Fibroblast of lung (primary cell): Measurements from ENCODE around the gene TFDP2.

Experiments
- EZH2 ChIP-seq: IDR thresholded peaks from 2 replicates; pipeline ENCODE4 v1.5.1; 2012; ENCODE audit warnings: low read length, control low read depth, mild to moderate bottlenecking; ENCODE audit errors: missing control alignments
- TF ChIP-seq, protein P1 (sequence below), 2 donors: IDR thresholded peaks in 1 of 2; conservative IDR thresholded peaks in 1 of 2; 1 replicate in 1 of 2; 2 replicates in 1 of 2; pipeline ENCODE4 v1.5.1; 2011 to 2012; ENCODE audit warnings: low read length in 2 of 2, control low read depth in 1 of 2, inconsistent platforms in 1 of 2, low read depth in 1 of 2, mild to moderate bottlenecking in 1 of 2

DNA sequence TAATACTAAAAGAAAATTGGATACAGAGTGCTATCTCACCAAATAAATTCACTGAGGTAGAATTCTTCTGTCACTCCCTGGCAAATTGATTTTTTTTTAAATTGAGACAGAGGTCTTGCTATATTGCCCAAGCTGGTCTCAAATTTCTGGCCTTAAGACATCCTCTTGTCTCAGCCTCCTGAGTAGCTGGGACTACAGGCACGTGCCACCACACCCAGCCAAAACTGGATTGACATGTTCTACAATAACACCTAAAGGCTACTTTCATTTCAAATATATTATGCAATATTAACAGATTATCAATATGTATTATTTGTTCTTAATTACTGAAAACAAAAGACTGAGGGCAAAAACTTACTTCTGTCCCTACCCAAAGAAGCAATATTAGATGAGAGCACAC is 36.7 kb downstream of the TFDP2 start:
- TF ChIP-seq, protein P1, sequence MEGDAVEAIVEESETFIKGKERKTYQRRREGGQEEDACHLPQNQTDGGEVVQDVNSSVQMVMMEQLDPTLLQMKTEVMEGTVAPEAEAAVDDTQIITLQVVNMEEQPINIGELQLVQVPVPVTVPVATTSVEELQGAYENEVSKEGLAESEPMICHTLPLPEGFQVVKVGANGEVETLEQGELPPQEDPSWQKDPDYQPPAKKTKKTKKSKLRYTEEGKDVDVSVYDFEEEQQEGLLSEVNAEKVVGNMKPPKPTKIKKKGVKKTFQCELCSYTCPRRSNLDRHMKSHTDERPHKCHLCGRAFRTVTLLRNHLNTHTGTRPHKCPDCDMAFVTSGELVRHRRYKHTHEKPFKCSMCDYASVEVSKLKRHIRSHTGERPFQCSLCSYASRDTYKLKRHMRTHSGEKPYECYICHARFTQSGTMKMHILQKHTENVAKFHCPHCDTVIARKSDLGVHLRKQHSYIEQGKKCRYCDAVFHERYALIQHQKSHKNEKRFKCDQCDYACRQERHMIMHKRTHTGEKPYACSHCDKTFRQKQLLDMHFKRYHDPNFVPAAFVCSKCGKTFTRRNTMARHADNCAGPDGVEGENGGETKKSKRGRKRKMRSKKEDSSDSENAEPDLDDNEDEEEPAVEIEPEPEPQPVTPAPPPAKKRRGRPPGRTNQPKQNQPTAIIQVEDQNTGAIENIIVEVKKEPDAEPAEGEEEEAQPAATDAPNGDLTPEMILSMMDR (conservative IDR thresholded peaks at IDR 0.05 in 1 of 2, IDR thresholded peaks at IDR 0.05 in 1 of 2; ENCODE audit: low read depth in 1 of 2, low read length in 2 of 2) = no peak
- no peak for TF ChIP-seq EZH2
